GM18526 (cell line): Measurements from ENCODE around the gene SNX8.

ENCODE experiments used
- POLR2A ChIP-seq: IDR thresholded peaks from 3 replicates; pipeline ENCODE4 v1.6.1; 2011; ENCODE audit not compliant: insufficient read length; ENCODE audit errors: extremely low read depth

The SNX8 gene

DNA sequence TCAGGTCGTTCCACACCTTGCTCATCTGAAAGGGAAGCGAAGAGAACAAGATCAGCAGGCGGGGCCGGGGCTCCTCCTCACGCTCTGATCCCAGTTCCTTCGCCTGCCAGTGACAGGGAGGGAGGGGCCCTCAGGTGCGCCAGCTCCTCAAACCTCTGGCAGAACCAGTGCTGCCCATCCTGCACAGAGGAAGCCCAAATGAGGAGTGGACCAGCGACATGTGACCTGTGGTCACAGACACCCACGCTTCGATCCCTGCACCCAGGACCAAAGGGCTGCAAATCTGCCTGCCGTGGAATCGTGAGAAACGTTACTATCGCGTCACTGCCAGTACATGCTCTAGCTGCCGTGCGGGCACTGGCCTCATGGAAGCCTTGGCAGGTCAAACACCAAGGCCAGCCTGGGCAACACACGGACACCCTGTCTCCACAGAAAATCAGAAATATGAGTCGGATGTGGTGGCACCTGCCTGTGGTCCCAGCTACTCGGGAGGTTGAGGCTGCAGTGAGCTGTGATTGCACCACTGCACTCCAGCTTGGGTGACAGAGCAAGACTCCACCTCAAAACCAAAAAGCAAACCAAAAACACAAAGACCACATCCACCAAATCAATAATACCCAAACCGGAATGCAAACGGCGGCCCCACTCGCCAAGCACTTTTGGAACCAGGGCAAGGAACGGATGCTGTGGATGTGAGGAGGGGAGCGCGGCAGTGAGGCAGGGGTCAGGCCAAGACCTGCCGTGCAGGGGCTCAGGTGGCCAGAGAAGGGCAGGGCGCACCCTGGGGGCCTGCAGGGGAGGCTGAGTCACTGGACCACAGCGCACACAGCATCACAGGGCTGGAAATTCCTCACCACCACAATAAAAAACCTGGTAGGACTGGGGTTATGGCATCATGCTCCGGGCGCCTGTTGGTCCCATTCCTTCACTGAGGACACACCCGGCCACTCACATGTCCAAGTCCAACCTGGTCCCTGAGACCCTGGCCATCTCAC, 58.8 kb downstream of the SNX8 start:
- no peak for TF ChIP-seq POLR2A

DNA sequence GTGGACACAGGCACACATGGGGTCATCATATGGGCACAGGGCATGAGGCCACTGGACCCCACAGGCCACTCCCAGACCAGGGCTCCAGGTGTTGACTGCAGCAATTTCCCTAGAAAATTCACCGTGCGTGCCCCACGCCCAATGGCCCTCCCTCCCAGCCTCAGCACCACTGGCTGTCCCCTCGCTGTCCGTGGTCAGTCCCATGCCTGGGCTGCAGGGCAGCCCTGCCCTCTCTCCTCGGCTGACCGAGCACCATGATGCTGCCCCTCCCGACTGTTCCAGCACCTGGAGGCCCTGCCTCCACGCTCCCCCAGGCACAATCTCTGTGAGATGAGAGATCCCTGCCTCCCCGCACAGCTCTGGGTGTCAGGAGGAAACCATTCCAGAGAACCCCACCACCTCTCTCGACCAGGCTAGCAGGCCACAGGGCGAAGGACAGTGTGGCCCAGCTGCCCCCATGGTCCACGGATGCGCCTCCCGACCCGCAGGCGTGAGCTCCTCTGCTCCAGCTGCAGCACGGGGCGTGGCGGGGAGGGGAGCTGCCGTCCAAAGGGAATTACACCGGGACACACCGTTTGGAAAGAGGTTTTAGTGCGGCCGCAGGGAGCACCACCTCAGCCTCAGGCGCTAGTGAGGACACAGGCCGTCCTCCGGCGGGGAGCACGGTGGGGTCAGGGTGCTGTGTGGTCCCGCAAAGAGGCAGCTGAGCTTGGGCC, 59.7 kb downstream of the SNX8 start:
- TF ChIP-seq POLR2A: no peak

DNA sequence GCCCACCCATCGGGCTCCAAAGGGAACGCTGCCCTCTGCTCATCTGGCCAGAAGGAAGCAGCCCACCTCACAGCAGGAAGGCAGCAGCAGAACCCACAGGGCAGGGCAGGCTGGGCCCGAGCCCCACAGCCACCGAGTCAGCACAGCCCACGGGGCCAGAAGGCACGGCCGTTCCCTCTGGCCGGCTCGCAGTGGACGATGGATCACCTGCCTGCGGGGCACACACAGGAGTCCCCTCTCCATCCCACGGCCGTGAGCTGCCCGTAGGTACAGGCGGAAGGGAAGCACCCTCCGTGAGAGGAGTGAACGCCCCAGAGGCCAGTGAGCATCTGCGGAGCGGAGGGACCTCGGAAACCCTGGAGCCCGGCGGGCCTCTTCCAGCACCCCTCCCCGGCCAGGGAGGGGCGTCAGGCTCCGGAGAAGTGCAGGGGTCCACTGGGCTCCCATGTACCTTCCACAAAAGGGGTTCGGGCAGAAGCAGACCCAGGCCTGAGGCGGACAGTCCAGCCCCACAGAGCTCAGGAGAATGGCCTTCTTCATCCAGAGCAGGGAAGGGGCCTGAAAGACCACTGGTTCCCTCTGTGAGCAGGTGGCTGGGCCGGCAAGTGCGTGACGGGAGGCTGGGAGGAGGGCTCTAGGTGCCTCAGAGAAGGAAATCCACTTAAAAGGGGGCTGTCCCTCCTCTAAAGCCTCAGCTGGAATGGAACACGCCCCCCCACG, 60.6 kb downstream of the SNX8 start:
- no peak for TF ChIP-seq POLR2A

DNA sequence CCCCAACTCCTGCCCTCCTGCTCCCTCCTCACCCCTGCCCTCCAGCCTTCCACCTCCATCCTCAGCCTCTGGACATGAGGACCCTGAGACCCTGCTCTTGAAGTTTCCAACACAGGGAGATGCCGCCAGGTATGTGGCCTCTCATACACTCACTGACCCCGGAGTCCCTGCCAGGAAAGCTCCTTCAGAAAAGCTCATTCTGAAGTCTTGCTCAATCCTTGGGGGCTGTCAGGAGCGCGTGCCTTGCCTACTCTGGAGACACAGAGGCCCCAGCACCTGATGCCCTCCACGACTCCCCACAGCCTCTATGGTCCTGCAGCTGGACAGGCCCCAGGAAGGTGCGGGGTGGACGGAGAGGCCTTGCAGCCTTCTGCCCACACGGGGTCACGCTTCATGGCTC, 61.2 kb downstream of the SNX8 start:
- no peak for TF ChIP-seq POLR2A

DNA sequence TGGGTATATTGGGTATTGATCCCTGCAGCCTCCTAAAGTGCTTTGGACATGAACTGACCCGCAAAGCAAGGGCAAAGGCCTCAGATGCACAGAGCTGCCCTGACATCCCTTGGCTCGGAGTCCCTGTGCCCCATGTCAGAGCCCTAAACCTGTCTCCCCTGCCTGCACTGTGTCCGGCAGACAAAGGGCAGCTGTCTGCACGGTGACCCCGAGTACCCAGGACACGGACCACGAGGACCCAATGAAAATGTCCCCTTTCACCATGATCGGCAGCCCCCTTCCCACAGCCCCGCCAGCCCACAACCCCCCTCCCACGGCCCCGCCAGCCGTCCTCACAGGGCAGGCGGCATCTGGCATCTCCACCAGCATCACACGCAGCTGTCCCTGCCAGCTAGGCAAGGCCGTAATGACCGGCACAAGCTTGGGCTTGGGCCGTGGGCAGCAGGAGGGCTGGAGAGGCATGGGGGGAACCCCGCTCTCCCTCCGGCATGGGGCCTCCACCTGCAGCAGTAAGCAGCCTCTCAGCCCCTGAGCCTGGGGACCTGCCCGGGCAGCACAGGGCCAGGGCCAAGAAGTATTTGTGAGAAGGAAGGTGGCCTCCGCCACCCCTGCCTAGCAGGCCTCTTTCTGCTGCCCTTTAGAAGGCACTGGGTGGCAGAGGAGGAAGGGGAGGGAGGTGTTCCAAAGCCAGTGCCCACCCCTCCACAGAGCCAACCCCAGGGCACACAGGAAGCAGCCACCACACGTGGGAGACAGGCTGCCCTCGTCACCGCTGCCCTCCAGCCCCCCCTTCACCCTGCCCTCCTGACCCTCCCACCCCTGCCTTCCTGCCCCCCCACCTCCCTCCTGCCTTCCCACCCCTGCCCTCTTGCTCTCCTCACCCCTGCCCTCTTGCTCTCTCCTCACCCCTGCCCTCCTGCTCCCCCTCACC, 62.1 kb downstream of the SNX8 start:
- no peak for TF ChIP-seq POLR2A

DNA sequence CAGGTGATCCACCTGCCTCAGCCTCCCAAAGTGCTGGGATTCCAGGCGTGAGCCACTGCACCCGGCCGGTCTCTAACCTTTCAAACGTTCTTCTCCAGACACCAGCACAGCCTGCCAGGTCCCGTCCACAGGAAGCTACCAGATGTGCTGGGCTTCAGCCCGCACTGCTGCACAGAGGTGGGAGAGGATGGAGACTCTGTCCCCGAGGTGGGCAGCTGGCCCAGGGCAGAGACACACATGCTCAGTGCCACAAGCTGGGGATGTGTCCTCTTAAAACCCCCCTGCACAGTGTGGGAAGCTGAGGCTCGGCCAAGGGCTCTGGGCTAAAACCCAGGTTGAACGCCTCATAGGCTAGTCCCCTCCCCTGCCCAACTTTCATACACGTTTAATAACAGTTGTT, 62.9 kb downstream of the SNX8 start:
- TF ChIP-seq POLR2A: no peak

DNA sequence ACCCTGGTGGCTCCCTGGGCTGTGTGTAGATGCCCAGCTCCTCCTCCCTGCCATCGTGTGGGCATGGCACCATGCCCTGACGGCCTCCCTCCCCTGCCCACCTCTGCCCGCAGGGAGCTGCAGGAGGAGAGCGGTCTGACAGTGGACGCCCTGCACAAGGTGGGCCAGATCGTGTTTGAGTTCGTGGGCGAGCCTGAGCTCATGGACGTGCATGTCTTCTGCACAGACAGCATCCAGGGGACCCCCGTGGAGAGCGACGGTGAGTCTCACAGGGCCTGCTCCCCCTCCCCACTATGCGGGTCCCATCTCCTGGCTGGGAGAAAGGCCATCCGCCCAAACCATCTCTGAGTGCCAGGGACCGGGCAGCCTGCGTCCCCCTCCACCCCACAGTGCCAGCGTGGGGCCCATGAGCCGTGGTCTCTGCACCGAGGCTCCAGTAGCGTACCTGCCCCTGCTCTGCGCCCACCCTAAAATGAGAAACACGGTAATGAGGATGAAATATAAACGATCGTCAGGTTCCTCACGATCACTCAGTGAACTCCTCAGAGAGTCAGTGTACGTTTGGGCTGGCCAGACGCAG, 64.4 kb downstream of the SNX8 start:
- no peak for TF ChIP-seq POLR2A

DNA sequence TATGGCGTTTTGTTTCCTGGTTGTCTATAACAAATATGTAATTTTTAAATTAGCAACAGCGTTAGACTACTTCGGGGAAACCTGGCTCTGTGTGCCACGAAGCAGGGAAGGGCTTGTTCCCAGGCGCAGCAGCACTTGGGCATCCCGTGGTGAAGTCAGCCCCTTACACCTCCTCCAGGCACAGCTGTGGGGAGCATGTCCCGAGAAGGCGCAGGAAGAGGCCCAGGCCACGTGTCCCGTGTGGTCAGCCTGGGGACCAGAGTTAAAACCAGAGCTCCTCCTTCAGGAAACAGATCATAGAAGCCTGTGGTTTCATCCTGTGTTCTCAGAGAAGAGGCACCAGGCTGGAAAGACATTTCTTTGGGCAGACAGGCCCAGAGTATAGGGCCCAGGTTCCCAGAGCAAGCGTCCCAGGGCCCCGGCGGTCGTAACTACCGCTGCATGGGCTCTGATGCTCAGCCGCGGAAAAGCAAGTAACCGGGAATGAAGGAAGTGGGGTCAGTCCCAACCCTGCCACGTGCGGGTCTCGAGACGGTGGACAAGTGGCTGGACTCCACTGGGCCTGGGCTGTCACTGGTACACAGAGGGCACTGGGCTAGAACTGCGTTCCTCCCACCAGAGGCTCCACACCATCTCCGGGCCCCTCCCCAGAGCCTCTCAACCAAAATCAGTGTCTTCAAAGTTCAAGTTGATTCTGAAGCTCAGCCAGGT, 65.1 kb downstream of the SNX8 start:
- no peak for TF ChIP-seq POLR2A

DNA sequence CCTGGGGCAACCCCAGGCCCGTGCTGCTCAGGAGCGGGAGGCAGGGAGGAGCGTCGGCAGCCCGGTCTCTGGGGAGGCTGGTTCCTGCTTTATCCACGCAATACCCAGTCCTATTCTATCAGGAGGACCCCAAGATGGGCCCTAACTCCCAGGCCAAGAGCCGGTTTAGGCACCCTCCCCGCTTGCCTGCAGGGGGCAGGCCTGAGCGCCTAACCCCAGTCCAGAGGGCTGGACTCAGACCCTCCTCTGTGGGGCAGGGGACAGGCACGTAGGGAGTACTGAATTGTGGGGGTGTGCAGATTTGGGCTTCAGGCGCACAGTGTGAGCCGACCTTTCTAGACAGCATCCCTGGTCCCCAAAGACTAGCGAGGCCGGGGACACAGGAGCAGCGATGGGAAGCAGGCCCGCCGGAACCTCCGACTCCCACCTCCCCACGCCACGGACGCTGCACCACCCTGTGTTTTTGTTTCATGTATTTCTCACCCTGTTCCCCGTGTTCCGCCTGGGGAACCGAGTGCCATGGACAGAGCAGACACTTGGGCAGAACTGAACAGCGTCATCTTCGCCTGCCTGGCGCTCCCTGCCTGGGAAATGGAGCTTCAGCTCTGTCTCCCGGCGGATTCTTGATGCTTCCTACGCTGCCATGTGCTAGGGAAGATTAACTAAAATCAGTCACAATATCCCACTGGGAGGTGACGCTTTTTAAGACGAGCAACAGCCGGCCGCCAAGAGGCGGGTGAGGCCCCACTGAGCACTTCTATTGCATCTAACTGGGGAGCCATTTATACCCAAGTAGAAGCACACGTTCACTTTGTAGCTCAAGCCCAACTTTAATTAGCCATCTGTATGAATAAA, 66.9 kb downstream of the SNX8 start:
- no peak for TF ChIP-seq POLR2A

DNA sequence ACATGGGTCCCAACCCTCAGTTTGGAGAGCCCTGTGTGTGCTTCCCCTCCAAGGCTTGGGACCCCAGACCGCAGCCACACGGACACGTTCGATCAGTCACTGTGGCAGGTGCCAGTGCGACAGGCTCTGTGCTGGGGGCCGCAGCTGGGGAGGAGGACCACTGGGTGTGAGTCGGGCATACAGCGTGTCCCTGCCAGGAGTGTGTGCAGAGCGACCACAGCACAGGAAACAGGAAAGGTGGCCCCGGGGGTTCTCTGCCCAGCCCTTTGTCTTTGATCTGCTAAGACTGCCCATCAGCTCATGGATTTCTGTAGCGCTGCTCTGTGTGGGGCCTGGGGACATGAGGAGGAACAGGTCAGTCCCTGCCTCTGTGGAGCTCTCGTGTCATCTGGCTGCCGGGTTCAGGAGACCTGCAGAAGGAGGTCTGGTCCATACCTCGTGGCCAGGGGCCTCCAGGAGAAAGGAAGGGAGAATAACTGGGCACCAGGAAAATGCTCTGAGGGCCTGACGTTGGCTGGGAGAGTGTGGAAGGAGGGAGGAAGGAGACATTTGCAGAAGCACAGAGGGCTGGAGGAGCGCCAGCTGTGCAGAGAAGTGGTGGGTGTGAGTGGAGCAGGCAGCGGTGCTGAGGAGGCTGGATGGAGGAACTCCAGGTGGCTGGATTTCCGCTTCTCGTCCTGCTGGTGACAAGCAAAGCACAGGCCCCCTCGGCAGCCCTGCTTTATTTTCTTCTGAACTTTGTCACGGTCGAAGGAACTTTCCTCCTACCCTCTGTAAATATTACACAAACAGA, 68.2 kb downstream of the SNX8 start:
- no peak for TF ChIP-seq POLR2A

DNA sequence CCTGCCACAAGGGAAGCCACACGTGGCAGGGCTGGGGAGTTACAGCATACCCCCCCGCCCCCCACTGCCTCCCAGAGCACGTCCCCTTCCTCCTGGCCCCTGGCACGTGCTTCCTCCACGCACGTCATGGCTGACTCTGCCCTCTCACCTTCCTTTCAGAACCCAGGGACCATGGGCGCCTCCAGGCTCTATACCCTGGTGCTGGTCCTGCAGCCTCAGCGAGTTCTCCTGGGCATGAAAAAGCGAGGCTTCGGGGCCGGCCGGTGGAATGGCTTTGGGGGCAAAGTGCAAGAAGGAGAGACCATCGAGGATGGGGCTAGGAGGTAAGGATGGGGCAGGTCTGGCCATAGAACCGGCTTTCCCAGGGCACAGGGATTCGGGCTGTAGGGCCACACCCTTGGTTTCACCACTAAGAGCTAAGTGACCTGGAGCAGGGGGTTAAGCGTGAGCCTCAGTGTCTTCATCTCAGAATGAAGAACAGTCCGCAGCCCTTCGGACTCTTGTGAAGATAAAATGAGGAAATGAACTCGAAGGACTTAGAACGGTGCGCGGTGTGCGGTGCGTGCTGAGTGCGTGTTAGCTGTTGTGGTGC, 69.7 kb downstream of the SNX8 start:
- TF ChIP-seq POLR2A: no peak

DNA sequence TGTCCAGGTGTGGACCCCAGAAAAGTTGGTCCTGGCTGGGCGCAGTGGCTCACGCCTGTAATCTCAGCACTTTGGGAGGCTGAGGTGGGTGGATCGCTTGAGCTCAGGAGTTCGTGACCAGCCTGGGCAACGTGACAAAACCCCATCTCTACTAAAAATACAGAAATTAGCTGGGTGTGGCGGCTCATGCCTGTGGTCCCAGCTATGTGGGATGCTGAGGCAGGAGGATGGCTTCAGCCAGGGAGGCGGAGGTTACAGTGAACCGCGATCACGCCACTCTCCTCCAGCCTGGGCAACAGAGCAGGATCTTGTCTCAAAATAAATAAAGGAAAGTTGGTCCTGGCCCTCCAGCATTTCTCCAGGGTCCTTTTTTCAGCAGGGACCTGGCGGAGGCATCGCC, 70.8 kb downstream of the SNX8 start:
- no peak for TF ChIP-seq POLR2A
